DOHH2 (cell line): ENCODE measurements around the gene RABGAP1L.

Experiments
- H3F3A ChIP-seq: fragments of 200-600 bp; sonication (generic), shearing (Covaris generic); 2 replicates; pipeline ENCODE4 v1.6.0; 2016; ENCODE audit warnings: antibody characterized with exemption, mild to moderate bottlenecking; ENCODE audit not compliant: control insufficient read depth, insufficient read depth
- H3K27ac ChIP-seq: fragments of 200-600 bp; sonication (generic); 2 replicates; pipeline ENCODE4 v1.5.1; 2014; ENCODE audit warnings: low read depth, mild to moderate bottlenecking, low read length, moderate library complexity
- H3K27me3 ChIP-seq: fragments of 200-600 bp; sonication (generic); 2 replicates; pipeline ENCODE4 v1.6.1; 2014; ENCODE audit warnings: mild to moderate bottlenecking, low read length, mixed read lengths; ENCODE audit not compliant: control insufficient read depth
- H3K36me3 ChIP-seq: fragments of 200-600 bp; sonication (generic); 2 replicates; pipeline ENCODE4 v1.6.1; 2014; ENCODE audit warnings: mild to moderate bottlenecking, low read length, moderate library complexity, mixed read lengths; ENCODE audit not compliant: control insufficient read depth
- H3K4me1 ChIP-seq: fragments of 200-600 bp; sonication (generic); 2 replicates; pipeline ENCODE4 v1.6.1; 2014; ENCODE audit warnings: mild to moderate bottlenecking, low read length, mixed read lengths; ENCODE audit not compliant: control insufficient read depth
- H3K4me2 ChIP-seq: fragments of 200-600 bp; sonication (generic); 2 replicates; pipeline ENCODE4 v1.6.0; 2014; ENCODE audit warnings: mild to moderate bottlenecking, low read length, moderate library complexity
- H3K4me3 ChIP-seq: fragments of 200-600 bp; sonication (generic); 2 replicates; pipeline ENCODE4 v1.5.1; 2014; ENCODE audit warnings: mild to moderate bottlenecking, low read length, mixed read lengths
- H3K79me2 ChIP-seq: fragments of 200-600 bp; sonication (generic); 2 replicates; pipeline ENCODE4 v1.6.1; 2014; ENCODE audit warnings: mild to moderate bottlenecking, low read length, mixed read lengths; ENCODE audit not compliant: control insufficient read depth
- H3K9me2 ChIP-seq: fragments of 200-600 bp; sonication (generic); replicated peaks from 2 replicates; pipeline ENCODE4 v1.6.1; 2014; ENCODE audit warnings: mild to moderate bottlenecking, low read length, mixed read lengths; ENCODE audit not compliant: control insufficient read depth
- H3K9me3 ChIP-seq: fragments of 200-600 bp; sonication (generic); 2 replicates; pipeline ENCODE4 v1.6.1; 2014; ENCODE audit warnings: antibody characterized with exemption, low read length, mixed read lengths; ENCODE audit not compliant: control insufficient read depth, insufficient read depth
- H4K20me1 ChIP-seq: fragments of 200-600 bp; sonication (generic); 2 replicates; pipeline ENCODE4 v1.6.0; 2014; ENCODE audit warnings: low read depth, mild to moderate bottlenecking, antibody characterized with exemption, low read length, moderate library complexity; ENCODE audit not compliant: control insufficient read depth, insufficient read depth
- EZH2phosphoT487 ChIP-seq: fragments of 200-600 bp; sonication (generic); IDR thresholded peaks from 2 replicates; pipeline ENCODE4 v1.6.1; 2017; ENCODE audit warnings: borderline replicate concordance, mild to moderate bottlenecking, antibody characterized with exemption, low read length, moderate library complexity, mixed read lengths
- TF ChIP-seq, protein P1 (sequence below): fragments of 200-600 bp; sonication (generic); IDR thresholded peaks from one replicate; pipeline ENCODE4 v1.5.1; 2014; ENCODE audit warnings: antibody characterized with exemption, mild to moderate bottlenecking, low read depth, low read length; ENCODE audit not compliant: poor library complexity, severe bottlenecking

The RABGAP1L gene

DNA sequence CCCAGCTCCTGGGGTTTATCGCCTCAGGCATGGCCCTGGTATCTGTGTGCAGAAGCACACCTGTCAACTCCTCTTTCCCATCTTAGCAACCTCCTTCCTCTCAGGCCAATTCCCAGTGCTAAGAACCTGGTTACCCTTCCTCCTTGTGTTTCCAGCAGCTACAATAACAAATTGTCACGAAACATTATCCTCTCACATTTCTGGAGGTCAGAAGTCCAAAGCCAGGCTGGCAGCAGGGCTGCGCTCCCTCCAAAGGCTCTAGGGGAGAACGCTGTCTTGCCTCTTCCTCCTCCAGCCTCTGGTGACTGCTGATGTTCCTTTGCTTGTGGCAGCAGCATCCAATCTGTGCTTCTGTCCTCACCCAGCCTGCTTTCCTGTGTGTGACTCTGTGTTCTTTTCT is 874.6 kb downstream of the RABGAP1L start:
- Histone ChIP-seq H3K79me2 (no peaks in the 10 kb centered on the region), H3K4me2 (no peak overlapping the region), H3K27ac (no peak overlapping the region), H3K9me3 (no peaks in the 10 kb centered on the region), H3K4me3 (no peak overlapping the region), H3K36me3 (no peaks in the 10 kb centered on the region), H4K20me1 (no peaks in the 10 kb centered on the region), H3K27me3 (peaks cover 35% of the 10 kb centered on the region), H3F3A (peaks cover 3% of the 10 kb centered on the region; the same call in 1 of the 2 replicates), H3K9me2 (no peaks in the 10 kb centered on the region), H3K4me1 (peaks cover 6% of the 10 kb centered on the region)
- TF ChIP-seq EZH2phosphoT487: no peak

DNA sequence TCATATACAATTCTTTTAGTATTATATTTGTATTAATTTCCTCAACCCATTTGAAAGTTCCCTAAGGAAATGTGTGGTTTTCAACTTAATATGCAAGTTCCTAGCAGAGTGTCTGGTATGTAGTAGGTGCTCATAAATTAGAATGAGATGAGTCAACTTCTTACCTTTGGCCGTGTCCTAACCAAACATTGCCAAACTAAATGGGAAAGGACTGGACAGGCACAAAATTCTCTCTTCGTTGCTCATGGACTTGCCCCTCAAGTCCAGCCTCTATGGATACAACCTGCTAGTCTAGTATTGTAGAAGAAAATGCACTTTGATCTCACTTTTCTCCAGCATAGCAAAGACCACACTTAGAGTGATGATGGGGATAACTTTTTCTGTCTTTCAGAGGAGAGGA is 875.5 kb downstream of the RABGAP1L start:
- no peaks in the 10 kb centered on the region for H3K36me3 ChIP-seq
- no peak for TF ChIP-seq EZH2phosphoT487
- TF ChIP-seq, protein P1, sequence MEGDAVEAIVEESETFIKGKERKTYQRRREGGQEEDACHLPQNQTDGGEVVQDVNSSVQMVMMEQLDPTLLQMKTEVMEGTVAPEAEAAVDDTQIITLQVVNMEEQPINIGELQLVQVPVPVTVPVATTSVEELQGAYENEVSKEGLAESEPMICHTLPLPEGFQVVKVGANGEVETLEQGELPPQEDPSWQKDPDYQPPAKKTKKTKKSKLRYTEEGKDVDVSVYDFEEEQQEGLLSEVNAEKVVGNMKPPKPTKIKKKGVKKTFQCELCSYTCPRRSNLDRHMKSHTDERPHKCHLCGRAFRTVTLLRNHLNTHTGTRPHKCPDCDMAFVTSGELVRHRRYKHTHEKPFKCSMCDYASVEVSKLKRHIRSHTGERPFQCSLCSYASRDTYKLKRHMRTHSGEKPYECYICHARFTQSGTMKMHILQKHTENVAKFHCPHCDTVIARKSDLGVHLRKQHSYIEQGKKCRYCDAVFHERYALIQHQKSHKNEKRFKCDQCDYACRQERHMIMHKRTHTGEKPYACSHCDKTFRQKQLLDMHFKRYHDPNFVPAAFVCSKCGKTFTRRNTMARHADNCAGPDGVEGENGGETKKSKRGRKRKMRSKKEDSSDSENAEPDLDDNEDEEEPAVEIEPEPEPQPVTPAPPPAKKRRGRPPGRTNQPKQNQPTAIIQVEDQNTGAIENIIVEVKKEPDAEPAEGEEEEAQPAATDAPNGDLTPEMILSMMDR: no peak
- peaks cover 41% of the 10 kb centered on the region for H3K27me3 ChIP-seq
- H3K9me3 ChIP-seq: no peaks in the 10 kb centered on the region
- H4K20me1 ChIP-seq: no peaks in the 10 kb centered on the region
- H3K4me1 ChIP-seq: no peaks in the 10 kb centered on the region
- no peaks in the 10 kb centered on the region for H3K79me2 ChIP-seq
- H3K9me2 ChIP-seq: no peaks in the 10 kb centered on the region
- no peak overlapping the region for H3K4me2 ChIP-seq
- H3F3A ChIP-seq: no peaks in the 10 kb centered on the region
- H3K27ac ChIP-seq: no peak overlapping the region
- no peak overlapping the region for H3K4me3 ChIP-seq

DNA sequence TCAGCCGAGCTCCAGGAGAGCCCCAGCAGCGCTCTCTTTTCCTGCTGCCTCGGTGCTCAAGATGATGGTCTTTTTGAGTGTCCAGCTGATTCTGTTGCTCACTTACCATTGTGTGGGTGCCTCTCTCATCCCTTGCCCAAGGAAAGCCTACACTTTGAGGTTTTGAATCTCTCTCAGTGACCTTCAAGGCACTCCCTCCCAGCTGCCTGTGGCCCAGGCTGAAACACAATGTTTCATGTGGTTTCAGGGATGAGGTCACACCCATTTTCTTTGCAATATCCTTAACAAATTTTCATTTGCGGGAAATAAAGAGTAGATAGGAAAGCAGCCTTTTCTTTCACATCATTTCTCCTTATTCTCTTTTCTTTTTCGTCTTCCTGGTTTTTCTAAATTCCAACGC is 876.5 kb downstream of the RABGAP1L start:
- Histone ChIP-seq H3K4me1 (no peaks in the 10 kb centered on the region), H3K27me3 (peaks cover 46% of the 10 kb centered on the region), H3K9me3 (no peaks in the 10 kb centered on the region), H3K36me3 (no peaks in the 10 kb centered on the region), H4K20me1 (no peaks in the 10 kb centered on the region), H3F3A (no peaks in the 10 kb centered on the region), H3K9me2 (no peaks in the 10 kb centered on the region), H3K4me2 (no peak overlapping the region), H3K27ac (no peak overlapping the region), H3K79me2 (no peaks in the 10 kb centered on the region), H3K4me3 (no peak overlapping the region)
- TF ChIP-seq EZH2phosphoT487: no peak
- TF ChIP-seq, protein P1: no peak

DNA sequence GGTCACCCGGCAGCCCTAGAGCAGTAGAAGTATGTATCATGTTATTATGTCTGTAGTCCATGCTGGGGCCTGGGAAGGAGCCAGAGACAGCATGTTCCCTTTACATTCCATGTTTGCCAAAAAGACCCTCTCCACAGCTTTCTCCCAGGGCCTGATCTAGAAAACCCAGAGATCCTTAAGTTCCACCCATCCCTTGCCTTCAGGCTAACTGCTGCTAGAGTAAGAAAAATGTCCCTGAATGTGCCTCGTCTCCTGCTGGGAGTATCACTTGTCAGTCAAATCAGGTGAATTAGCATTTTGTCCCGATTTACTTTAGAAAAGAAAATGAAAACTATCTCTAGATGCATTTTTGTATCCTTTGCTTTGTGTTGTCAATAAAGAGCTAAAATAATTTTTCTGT is 877.2 kb downstream of the RABGAP1L start:
- no peak overlapping the region for H3K27ac ChIP-seq
- H3F3A ChIP-seq: no peaks in the 10 kb centered on the region
- TF ChIP-seq, protein P1: no peak
- TF ChIP-seq EZH2phosphoT487: no peak
- no peaks in the 10 kb centered on the region for H3K4me1 ChIP-seq
- H3K36me3 ChIP-seq: no peaks in the 10 kb centered on the region
- no peaks in the 10 kb centered on the region for H4K20me1 ChIP-seq
- H3K27me3 ChIP-seq: peaks cover 46% of the 10 kb centered on the region
- no peaks in the 10 kb centered on the region for H3K9me3 ChIP-seq
- no peaks in the 10 kb centered on the region for H3K9me2 ChIP-seq
- H3K79me2 ChIP-seq: no peaks in the 10 kb centered on the region
- H3K4me2 ChIP-seq: no peak overlapping the region
- H3K4me3 ChIP-seq: no peak overlapping the region
